H1 (cell line): ENCODE results near the gene PARD6B. TPM values are rescaled to one million over a fixed set of nuclear protein-coding genes. Genes with fewer than 3 reads are reported as not detected.

ENCODE experiments used
- CTCF ChIA-PET: fragments of 300-600 bp; sonication (Branson Sonifier 250); formaldehyde crosslinking; loops from one replicate; lab custom pipeline; 2021; ENCODE audit not compliant: partially characterized antibody; lab: Charles Lee
- POLR2A ChIA-PET: fragments of 300-600 bp; sonication (Branson Sonifier 250); formaldehyde crosslinking; loops from one replicate; lab custom pipeline; 2021; ENCODE audit warnings: inconsistent platforms; ENCODE audit not compliant: partially characterized antibody; lab: Charles Lee
- DNase-seq, 2 experiments: peaks; one replicate each; pipeline versions ENCODE4 v3.0.0 to v3.0.0-alpha.2; 2010 to 2022; ENCODE audit warnings: low spot score in 2 of 2, low read depth in 1 of 2, mixed read lengths in 1 of 2
- FAIRE-seq: peaks from 2 replicates; lab custom pipeline; 2011; peaks lifted over from hg19 to GRCh38; lab: Jason Lieb, UNC
- H2AFZ ChIP-seq: 2 replicates; pipeline ENCODE4 v1.8.1; 2012; ENCODE audit warnings: low read length, inconsistent platforms
- H2AK5ac ChIP-seq: 2 replicates; pipeline ENCODE4 v1.6.1; 2013; ENCODE audit warnings: low read depth, low read length
- H2BK120ac ChIP-seq: replicated peaks from 2 replicates; pipeline ENCODE3; 2013; ENCODE audit warnings: low read depth, low read length, inconsistent platforms
- H2BK12ac ChIP-seq: 2 replicates; pipeline ENCODE4 v1.6.1; 2013; ENCODE audit warnings: low read depth, low read length
- H2BK15ac ChIP-seq: 2 replicates; pipeline ENCODE4 v1.6.1; 2013; ENCODE audit warnings: low read length
- H2BK20ac ChIP-seq: 2 replicates; pipeline ENCODE4 v1.6.1; 2013; ENCODE audit warnings: low read length
- H2BK5ac ChIP-seq: 2 replicates; pipeline ENCODE4 v1.6.1; 2013; ENCODE audit warnings: low read depth, low read length
- H3K14ac ChIP-seq: 2 replicates; pipeline ENCODE4 v1.6.1; 2013; ENCODE audit warnings: inconsistent platforms; ENCODE audit not compliant: insufficient read length
- H3K18ac ChIP-seq: 2 replicates; pipeline ENCODE4 v1.6.1; 2013; ENCODE audit warnings: low read length; ENCODE audit errors: extremely low read depth
- H3K23ac ChIP-seq: 2 replicates; pipeline ENCODE4 v1.6.1; 2013; ENCODE audit warnings: inconsistent platforms; ENCODE audit not compliant: insufficient read length
- H3K23me2 ChIP-seq: 2 replicates; pipeline ENCODE4 v1.6.1; 2013; ENCODE audit warnings: low read depth, low read length
- H3K27ac ChIP-seq: 2 replicates; pipeline ENCODE4 v1.6.1; 2011; ENCODE audit warnings: low read depth, low read length, inconsistent platforms
- H3K27me3 ChIP-seq, 4 experiments: replicated peaks in 1 of 4; 1 replicate in 1 of 4; 2 replicates in 3 of 4; pipeline versions ENCODE4 v1.6.1 to v1.8.1; 2011 to 2013; ENCODE audit warnings: low read length in 3 of 4, mild to moderate bottlenecking in 3 of 4, inconsistent platforms in 2 of 4, mixed read lengths in 2 of 4, moderate library complexity in 1 of 4; ENCODE audit not compliant: control insufficient read depth in 3 of 4, insufficient read depth in 3 of 4; ENCODE audit errors: extremely low read depth in 1 of 4
- H3K36me3 ChIP-seq, 4 experiments: 2 replicates each; pipeline versions ENCODE4 v1.6.1 to v1.8.1; 2011 to 2013; ENCODE audit warnings: mild to moderate bottlenecking in 4 of 4, low read length in 3 of 4, moderate library complexity in 2 of 4, control low read depth in 1 of 4, inconsistent platforms in 1 of 4; ENCODE audit not compliant: insufficient read depth in 4 of 4, control insufficient read depth in 2 of 4
- H3K4ac ChIP-seq: replicated peaks from 2 replicates; pipeline ENCODE3; 2013; ENCODE audit warnings: low read length, low read depth, mixed read lengths, inconsistent platforms; ENCODE audit not compliant: insufficient read length
- H3K4me1 ChIP-seq, 4 experiments: replicated peaks in 1 of 4; 1 replicate in 1 of 4; 2 replicates in 3 of 4; pipeline versions ENCODE4 v1.6.1 to v1.8.1; 2011 to 2013; ENCODE audit warnings: low read length in 3 of 4, inconsistent platforms in 2 of 4, mixed read lengths in 1 of 4; ENCODE audit not compliant: insufficient read depth in 4 of 4, control insufficient read depth in 3 of 4
- H3K4me2 ChIP-seq, 2 experiments: 2 replicates each; pipeline versions ENCODE4 v1.6.1 to v1.8.1; 2011 to 2013; ENCODE audit warnings: low read depth in 2 of 2, low read length in 2 of 2, control low read depth in 1 of 2, inconsistent platforms in 1 of 2, mild to moderate bottlenecking in 1 of 2; ENCODE audit not compliant: insufficient read depth in 1 of 2
- H3K4me3 ChIP-seq, 4 experiments: fragments of 200-600, 300-600 bp in 1 of 4; sonication (generic), shearing (Covaris generic), sonication (Bioruptor Twin) in 1 of 4; 2 replicates each; pipeline versions ENCODE4 v1.5.1 to v1.8.1; 2011 to 2016; ENCODE audit warnings: low read length in 4 of 4, low read depth in 3 of 4, control low read depth in 2 of 4, inconsistent platforms in 2 of 4, mild to moderate bottlenecking in 2 of 4, mixed read lengths in 1 of 4, moderate library complexity in 1 of 4; ENCODE audit not compliant: insufficient read depth in 2 of 4; ENCODE audit errors: extremely low read depth in 1 of 4
- H3K56ac ChIP-seq: replicated peaks from 2 replicates; pipeline ENCODE3; 2013; ENCODE audit warnings: low read depth, mild to moderate bottlenecking, mixed read lengths, low read length, inconsistent platforms; ENCODE audit not compliant: insufficient read length
- H3K79me1 ChIP-seq: 2 replicates; pipeline ENCODE4 v1.6.1; 2013; ENCODE audit warnings: low read depth, low read length, control low read depth
- H3K79me2 ChIP-seq, 2 experiments: 2 replicates each; pipeline versions ENCODE4 v1.6.1 to v1.8.1; 2012 to 2013; ENCODE audit warnings: low read length in 2 of 2, mild to moderate bottlenecking in 2 of 2, inconsistent platforms in 1 of 2; ENCODE audit not compliant: insufficient read depth in 2 of 2, control insufficient read depth in 1 of 2
- H3K9ac ChIP-seq, 4 experiments: replicated peaks in 1 of 4; 1 replicate in 1 of 4; 2 replicates in 3 of 4; pipeline versions ENCODE4 v1.6.1 to v1.8.1; 2011 to 2013; ENCODE audit warnings: low read depth in 3 of 4, low read length in 3 of 4, control low read depth in 2 of 4, mild to moderate bottlenecking in 2 of 4, moderate library complexity in 2 of 4, inconsistent platforms in 1 of 4; ENCODE audit errors: extremely low read depth in 1 of 4
- H3K9me3 ChIP-seq, 2 experiments: 2 replicates each; pipeline versions ENCODE4 v1.6.1 to v1.8.1; 2012 to 2013; ENCODE audit warnings: mild to moderate bottlenecking in 2 of 2, moderate library complexity in 2 of 2, control low read depth in 1 of 2, inconsistent platforms in 1 of 2, low read depth in 1 of 2, low read length in 1 of 2, mixed read lengths in 1 of 2; ENCODE audit not compliant: insufficient read depth in 2 of 2
- H4K20me1 ChIP-seq, 2 experiments: replicated peaks in 1 of 2; 2 replicates each; pipeline versions ENCODE3 to v1.8.1; 2011 to 2013; ENCODE audit warnings: inconsistent platforms in 2 of 2, low read length in 2 of 2, mild to moderate bottlenecking in 1 of 2; ENCODE audit not compliant: insufficient read depth in 2 of 2, control insufficient read depth in 1 of 2
- H4K5ac ChIP-seq: 2 replicates; pipeline ENCODE4 v1.6.1; 2013; ENCODE audit warnings: low read length, low read depth, mixed read lengths, inconsistent platforms; ENCODE audit not compliant: insufficient read length
- H4K8ac ChIP-seq: 2 replicates; pipeline ENCODE4 v1.8.0; 2013; ENCODE audit warnings: mild to moderate bottlenecking, moderate library complexity, low read length, inconsistent platforms; ENCODE audit not compliant: insufficient read depth; ENCODE audit errors: extremely low read depth
- H4K91ac ChIP-seq: replicated peaks from 2 replicates; pipeline ENCODE3; 2013; ENCODE audit warnings: low read length, mixed read lengths, inconsistent platforms; ENCODE audit not compliant: insufficient read length
- SIX5 ChIP-seq: IDR thresholded peaks from 2 replicates; pipeline ENCODE4 v1.6.1; 2011; ENCODE audit warnings: mild to moderate bottlenecking, low read depth, low read length
- polyA plus RNA-seq, 7 experiments: library from polyadenylated mRNA; depleted of rRNA in 3 of 7; stranded (reverse) in 5 of 7; unstranded in 2 of 7; fragments of >200 nt in 5 of 7; fragments of 200-250 nt in 2 of 7; gene quantifications; 1 replicate in 5 of 7; 2 replicates in 1 of 7; 4 replicates in 1 of 7; pipeline versions ENCODE4 v1.2.1 to v1.2.3, GENCODE V29; 2011 to 2013; ENCODE audit warnings: missing spikeins in 2 of 7, mixed read lengths in 2 of 7
- total RNA-seq: library from RNA; stranded (reverse); fragmentation: NEBNext Ultra II Directional; extraction: Animal tissue kit (Norgen Biotek cat#: 25700); gene quantifications from 2 replicates; pipeline ENCODE4 v1.2.1, GENCODE V29; 2021
- TF ChIP-seq, protein P1 (sequence below), 3 experiments: IDR thresholded peaks; 1 replicate in 2 of 3; 2 replicates in 1 of 3; pipeline versions ENCODE4 v1.5.1 to v1.6.1; 2011; ENCODE audit warnings: low read length in 3 of 3, mild to moderate bottlenecking in 3 of 3, inconsistent platforms in 2 of 3, low read depth in 1 of 3, moderate library complexity in 1 of 3; ENCODE audit not compliant: insufficient read depth in 1 of 3; ENCODE audit errors: control extremely low read depth in 1 of 3

The PARD6B gene
- total and polyA plus RNA-seq, 2 of the 8 experiments (the other 6 are each of a cell fraction or from before 2014, with no cell fraction given), result 5.2 to 34.1 TPM

DNA sequence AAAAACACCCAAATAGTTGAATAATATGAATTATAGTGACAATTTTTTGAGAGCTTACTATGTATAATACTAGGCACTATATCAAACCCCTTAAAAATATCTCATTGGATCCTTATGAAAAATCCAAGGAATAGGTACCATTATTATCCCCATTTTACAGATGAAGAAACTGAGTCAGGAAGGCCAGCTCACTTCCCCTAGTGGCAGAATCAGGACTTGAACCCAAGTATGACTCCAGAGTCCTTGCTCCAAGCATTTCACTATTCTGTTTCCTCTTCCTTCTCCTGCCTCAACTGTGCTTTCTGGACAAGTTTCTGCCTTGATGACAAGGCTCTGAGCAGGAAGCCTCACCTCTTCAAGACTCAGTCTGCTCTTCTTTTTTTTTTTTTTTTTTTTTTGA lies 10.8 kb upstream of the PARD6B start:
- no peak overlapping the region for H2BK5ac ChIP-seq
- H4K91ac ChIP-seq, result no peak overlapping the region
- no peak overlapping the region for H3K18ac ChIP-seq
- H2BK15ac ChIP-seq, result no peak overlapping the region
- no peak overlapping the region for H2BK20ac ChIP-seq
- no peaks in the 10 kb centered on the region for H3K79me1 ChIP-seq
- no peaks in the 10 kb centered on the region for H3K9me3 ChIP-seq
- no peak overlapping the region for H3K14ac ChIP-seq
- H3K4me1 ChIP-seq, result peaks cover 0 to 6% (median 4%) of the 10 kb centered on the region in 4 experiments; a peak in 4 of 7 replicates
- no peak overlapping the region for H4K5ac ChIP-seq
- no peaks in the 10 kb centered on the region for H3K36me3 ChIP-seq
- H3K4me2 ChIP-seq, result no peak overlapping the region
- no peak overlapping the region for H3K27ac ChIP-seq
- H3K79me2 ChIP-seq, result no peaks in the 10 kb centered on the region
- FAIRE-seq (no peak), DNase-seq (no peak)
- no peak overlapping the region for H3K9ac ChIP-seq
- H2AK5ac ChIP-seq, result no peak overlapping the region
- no peak overlapping the region for H4K8ac ChIP-seq
- H2BK120ac ChIP-seq, result no peak overlapping the region
- H3K27me3 ChIP-seq, result no peaks in the 10 kb centered on the region
- H3K4ac ChIP-seq, result no peak overlapping the region
- H3K56ac ChIP-seq, result no peak overlapping the region
- ChIA-PET CTCF (interaction anchor here (0.7 to 8.9 kb wide), 6 partner anchors 11 to 113 kb away, joined by 3 to 61 read pairs (median 3); partner anchors contain the start of gene PARD6B), POLR2A (interaction anchor here (1.1 kb wide), 1 partner anchor 29 kb away, joined by 3 read pairs; the partner anchor contains the start of gene RIPOR3)
- no peaks in the 10 kb centered on the region for H4K20me1 ChIP-seq
- H2BK12ac ChIP-seq, result no peak overlapping the region
- H3K23me2 ChIP-seq, result no peaks in the 10 kb centered on the region; the same call in 1 of the 2 replicates
- H3K23ac ChIP-seq, result no peak overlapping the region
- no peak overlapping the region for H2AFZ ChIP-seq
- TF ChIP-seq, protein P1, sequence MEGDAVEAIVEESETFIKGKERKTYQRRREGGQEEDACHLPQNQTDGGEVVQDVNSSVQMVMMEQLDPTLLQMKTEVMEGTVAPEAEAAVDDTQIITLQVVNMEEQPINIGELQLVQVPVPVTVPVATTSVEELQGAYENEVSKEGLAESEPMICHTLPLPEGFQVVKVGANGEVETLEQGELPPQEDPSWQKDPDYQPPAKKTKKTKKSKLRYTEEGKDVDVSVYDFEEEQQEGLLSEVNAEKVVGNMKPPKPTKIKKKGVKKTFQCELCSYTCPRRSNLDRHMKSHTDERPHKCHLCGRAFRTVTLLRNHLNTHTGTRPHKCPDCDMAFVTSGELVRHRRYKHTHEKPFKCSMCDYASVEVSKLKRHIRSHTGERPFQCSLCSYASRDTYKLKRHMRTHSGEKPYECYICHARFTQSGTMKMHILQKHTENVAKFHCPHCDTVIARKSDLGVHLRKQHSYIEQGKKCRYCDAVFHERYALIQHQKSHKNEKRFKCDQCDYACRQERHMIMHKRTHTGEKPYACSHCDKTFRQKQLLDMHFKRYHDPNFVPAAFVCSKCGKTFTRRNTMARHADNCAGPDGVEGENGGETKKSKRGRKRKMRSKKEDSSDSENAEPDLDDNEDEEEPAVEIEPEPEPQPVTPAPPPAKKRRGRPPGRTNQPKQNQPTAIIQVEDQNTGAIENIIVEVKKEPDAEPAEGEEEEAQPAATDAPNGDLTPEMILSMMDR (IDR thresholded peaks at IDR 0.05; ENCODE audit: control extremely low read depth in 1 of 3, insufficient read depth in 1 of 3, low read depth in 1 of 3, low read length in 3 of 3), result peak in 1 of 3 experiments; percentile 5; a peak in 1 of 4 replicates
- no peak for TF ChIP-seq SIX5
- no peak overlapping the region for H3K4me3 ChIP-seq
